M059J (cell line): Measurements from ENCODE around the gene MID2. TPM values are rescaled to one million over a fixed set of nuclear protein-coding genes. Genes with fewer than 3 reads are reported as not detected.
"Not testable (repeated sequence)": the region's sequence is repeated elsewhere in the genome, so short reads cannot be mapped to it uniquely, and the experiment has no call there.

Experiments
- DNase-seq: peaks from one replicate; pipeline ENCODE4 v3.0.0-alpha.2; 2012; ENCODE audit warnings: low read depth
- total RNA-seq: library from RNA; depleted of rRNA; stranded (reverse); fragments of >200 nt; shearing (Covaris generic); gene quantifications from 2 replicates; pipeline ENCODE4 v1.2.3, GENCODE V29; 2014; rRNA removed

MID2 gene
- total RNA-seq, 1 experiment from 2014 or later = 9.7 TPM

GRCh38 chrX:107936434-107936730 is 110.7 kb downstream of the MID2 start:
- no peak for DNase-seq

GRCh38 chrX:107940095-107940494 is 114.4 kb downstream of the MID2 start:
- DNase-seq = peak; percentile 28

- not testable (repeated sequence) for DNase-seq
Measured at GRCh38 chrX:107955337-107955736, 129.7 kb downstream of the MID2 start.

GRCh38 chrX:107968623-107969022 is 143.0 kb downstream of the MID2 start:
- no peak for DNase-seq

GRCh38 chrX:107970073-107970472 is 144.4 kb downstream of the MID2 start:
- no peak for DNase-seq

- DNase-seq = no peak
Measured at GRCh38 chrX:107971636-107972035, 146.0 kb downstream of the MID2 start.

Other genes with a start within 250 kb of the MID2 start
- gene PRPS1, start 197.4 kb upstream of the MID2 start, total RNA-seq = 159 and 164 TPM in 2 replicates
- gene TSC22D3, start 50.1 kb upstream of the MID2 start, total RNA-seq = 36.8 and 44.6 TPM in 2 replicates
- gene NCBP2L, start 48.1 kb upstream of the MID2 start, total RNA-seq = not detected in 2 replicates
- not detected in 2 replicates for gene TEX13B, start 156.5 kb downstream of the MID2 start, total RNA-seq
- 0.15 TPM in 1 of 2 replicates, not detected in the other for gene VSIG1, start 219.2 kb downstream of the MID2 start, total RNA-seq